HT1080 (cell line): ENCODE data around the gene MYO9B. TPM values are rescaled to one million over a fixed set of nuclear protein-coding genes. Genes with fewer than 3 reads are reported as not detected.

Experiments used
- total RNA-seq: library from RNA; depleted of rRNA; stranded (reverse); fragments of >200 nt; shearing (Covaris generic); gene quantifications from 2 replicates; pipeline ENCODE4 v1.2.3, GENCODE V29; 2014; rRNA removed

MYO9B gene
- total RNA-seq, 1 experiment from 2014 or later = 30.8 TPM

Other genes starting within 250 kb of the MYO9B start
- gene SIN3B, start 246.4 kb upstream of the MYO9B start, total RNA-seq = 14.6 and 20.0 TPM in 2 replicates
- not detected in 2 replicates for gene F2RL3, start 186.8 kb upstream of the MYO9B start, total RNA-seq
- not detected in 2 replicates for gene CPAMD8, start 49.0 kb upstream of the MYO9B start, total RNA-seq
- gene HAUS8, start 325 bp upstream of the MYO9B start, total RNA-seq = 10.1 and 11.1 TPM in 2 replicates
- 30.5 and 36.4 TPM in 2 replicates for gene USE1, start 139.6 kb downstream of the MYO9B start, total RNA-seq
- gene OCEL1, start 150.4 kb downstream of the MYO9B start, total RNA-seq = 3.6 and 8.1 TPM in 2 replicates
- gene NR2F6, start 170.1 kb downstream of the MYO9B start, total RNA-seq = 84.2 and 89.7 TPM in 2 replicates
- 0.07 TPM in 1 of 2 replicates, not detected in the other for gene USHBP1, start 189.0 kb downstream of the MYO9B start, total RNA-seq
- 248 and 260 TPM in 2 replicates for gene BABAM1, start 191.7 kb downstream of the MYO9B start, total RNA-seq
- gene ANKLE1, start 206.1 kb downstream of the MYO9B start, total RNA-seq = 0.35 and 1.3 TPM in 2 replicates
- gene ABHD8, start 227.6 kb downstream of the MYO9B start, total RNA-seq = 0.23 and 0.24 TPM in 2 replicates
- gene MRPL34, start 230.1 kb downstream of the MYO9B start, total RNA-seq = 111 and 122 TPM in 2 replicates
- 33.0 and 48.1 TPM in 2 replicates for gene DDA1, start 233.8 kb downstream of the MYO9B start, total RNA-seq